Measurements from ENCODE around the gene KIF11. TPM values are rescaled to one million over a fixed set of nuclear protein-coding genes. Genes with fewer than 3 reads are reported as not detected.
"Not testable (repeated sequence)": the region's sequence is repeated elsewhere in the genome, so short reads cannot be mapped to it uniquely, and the experiment has no call there.

Gene KIF11
- total RNA-seq, 4 donors from 2014 or later: 0.27 to 1.6 (median 0.44) TPM

DNA sequence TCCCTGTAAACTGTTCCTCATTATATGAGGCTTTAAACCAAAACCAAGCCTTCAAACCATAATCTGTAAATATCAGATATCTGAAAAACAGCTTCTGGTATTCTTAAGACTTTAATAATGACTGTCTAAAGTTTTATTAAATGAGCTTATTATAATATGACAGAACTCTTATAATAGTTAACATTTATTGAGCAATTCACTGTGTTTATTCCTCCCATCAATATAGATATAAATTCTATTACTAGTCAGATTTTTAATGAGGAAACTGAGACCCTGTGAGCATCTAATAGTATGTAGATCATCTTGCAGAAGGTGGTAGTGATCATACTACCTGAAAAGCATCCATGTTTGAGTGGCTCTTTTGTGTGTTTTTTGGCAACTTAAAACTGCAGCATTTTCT lies 45.1 kb downstream of the KIF11 start:
- Histone ChIP-seq H3K27me3 (no peaks in the 10 kb centered on the region), H3K9me3 (no peaks in the 10 kb centered on the region), H3K4me3 (no peak overlapping the region), H3K27ac (no peak overlapping the region), H3K4me1 (no peaks in the 10 kb centered on the region), H3K36me3 (no peaks in the 10 kb centered on the region)
- no peak for TF ChIP-seq EP300 (IDR thresholded peaks at IDR 0.05)
- no peak for TF ChIP-seq POLR2AphosphoS5 (IDR thresholded peaks at IDR 0.05)
- no peak for TF ChIP-seq POLR2A (IDR thresholded peaks at IDR 0.05)
- TF ChIP-seq CTCF (IDR thresholded peaks at IDR 0.05): no peak
- ATAC-seq: no peak

DNA sequence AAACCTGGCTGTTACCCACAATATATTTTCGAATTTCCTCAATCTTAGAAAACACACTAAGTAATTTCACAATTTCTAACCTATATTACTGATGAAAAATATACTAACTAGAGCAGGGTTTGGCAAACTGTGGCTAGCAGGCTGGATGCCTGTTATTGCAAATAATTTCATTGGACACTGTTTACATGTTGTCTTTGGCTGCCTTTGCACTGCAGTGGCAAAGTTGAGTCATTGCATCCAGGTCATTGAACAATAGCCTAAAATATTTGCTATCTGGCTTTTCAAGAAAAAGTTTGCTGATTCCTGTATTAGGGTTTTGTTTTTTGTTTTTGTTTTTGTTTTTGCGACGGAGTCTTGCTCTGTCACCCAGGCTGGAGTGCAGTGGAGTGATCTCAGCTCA lies 47.2 kb downstream of the KIF11 start:
- no peak overlapping the region for H3K27ac ChIP-seq
- WGBS, 2 donors (ENCODE audit: low coverage in 1 of 2): 85 to 90% methylated on average over 2 to 3 of the region's 3 CpGs
- no peak for TF ChIP-seq EP300 (IDR thresholded peaks at IDR 0.05)
- TF ChIP-seq CTCF (IDR thresholded peaks at IDR 0.05): no peak
- no peak for TF ChIP-seq POLR2A (IDR thresholded peaks at IDR 0.05)
- TF ChIP-seq POLR2AphosphoS5 (IDR thresholded peaks at IDR 0.05): no peak

GRCh38 chr10:92641492-92641891 lies 48.6 kb downstream of the KIF11 start:
- ATAC-seq: no peak
- H3K4me3 ChIP-seq: no peak overlapping the region
- no peaks in the 10 kb centered on the region for H3K9me3 ChIP-seq
- no peaks in the 10 kb centered on the region for H3K27me3 ChIP-seq
- no peak for TF ChIP-seq CTCF (IDR thresholded peaks at IDR 0.05)
- TF ChIP-seq POLR2A (IDR thresholded peaks at IDR 0.05): no peak
- TF ChIP-seq EP300 (IDR thresholded peaks at IDR 0.05): no peak
- TF ChIP-seq POLR2AphosphoS5 (IDR thresholded peaks at IDR 0.05): no peak
- no peak overlapping the region for H3K27ac ChIP-seq
- 92% methylated on average over 1 of the region's 1 CpG; no CpG with 5 or more reads in 1 of the 2 donors for WGBS, 2 donors (ENCODE audit: low coverage in 1 of 2)
- no peaks in the 10 kb centered on the region for H3K4me1 ChIP-seq
- no peaks in the 10 kb centered on the region for H3K36me3 ChIP-seq

More for the DNA sequence above, 47.2 kb downstream of the KIF11 start:
- Histone ChIP-seq H3K36me3 (no peaks in the 10 kb centered on the region), H3K4me3 (no peak overlapping the region), H3K4me1 (no peaks in the 10 kb centered on the region), H3K9me3 (no peaks in the 10 kb centered on the region), H3K27me3 (no peaks in the 10 kb centered on the region)
- ATAC-seq: no peak

DNA sequence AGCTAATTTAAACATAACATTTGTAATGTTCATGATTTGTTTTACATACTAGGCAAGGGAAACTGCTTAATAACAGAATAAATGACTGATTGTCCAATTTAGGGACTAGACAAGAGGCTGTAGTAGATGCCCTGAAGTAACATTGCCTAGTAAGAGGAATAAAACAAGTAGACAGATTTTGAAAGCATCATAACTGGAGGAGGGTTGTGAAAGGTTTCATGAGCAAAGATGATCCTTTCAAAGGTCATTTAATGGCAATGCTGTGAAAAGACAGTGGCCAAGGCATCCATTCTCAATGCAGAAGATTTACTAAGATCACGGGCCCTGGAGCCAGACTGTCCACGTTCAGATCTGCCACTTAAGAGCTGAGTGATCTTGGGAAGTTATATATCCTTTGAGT lies 52.0 kb downstream of the KIF11 start:
- WGBS, 2 donors (ENCODE audit: low coverage in 1 of 2): 85 to 97% methylated on average over 2 of the region's 2 CpGs
- H3K4me1 ChIP-seq: no peaks in the 10 kb centered on the region
- no peak overlapping the region for H3K4me3 ChIP-seq
- no peaks in the 10 kb centered on the region for H3K27me3 ChIP-seq
- H3K36me3 ChIP-seq: no peaks in the 10 kb centered on the region
- TF ChIP-seq POLR2AphosphoS5 (IDR thresholded peaks at IDR 0.05): no peak
- no peak for TF ChIP-seq POLR2A (IDR thresholded peaks at IDR 0.05)
- no peak for TF ChIP-seq CTCF (IDR thresholded peaks at IDR 0.05)
- no peak for TF ChIP-seq EP300 (IDR thresholded peaks at IDR 0.05)
- H3K27ac ChIP-seq: no peak overlapping the region
- H3K9me3 ChIP-seq: no peaks in the 10 kb centered on the region
- no peak for ATAC-seq

GRCh38 chr10:92650864-92651263 lies 57.9 kb downstream of the KIF11 start:
- H3K9me3 ChIP-seq, H3K4me1 ChIP-seq, H3K4me3 ChIP-seq, H3K36me3 ChIP-seq, ATAC-seq, H3K27ac ChIP-seq, H3K27me3 ChIP-seq: not testable (repeated sequence)
- WGBS, 2 donors (ENCODE audit: low coverage in 1 of 2): 88 to 91% methylated on average over 3 of the region's 3 CpGs

GRCh38 chr10:92655426-92655825 lies 62.5 kb downstream of the KIF11 start:
- Histone ChIP-seq H3K4me3 (no peak overlapping the region), H3K4me1 (no peaks in the 10 kb centered on the region), H3K27ac (no peak overlapping the region), H3K27me3 (no peaks in the 10 kb centered on the region), H3K36me3 (no peaks in the 10 kb centered on the region), H3K9me3 (peaks cover 0 to 1% (median 0%) of the 10 kb centered on the region in 3 donors)
- 25 to 57% methylated on average over 1 of the region's 1 CpG for WGBS, 2 donors (ENCODE audit: low coverage in 1 of 2)
- TF ChIP-seq POLR2A (IDR thresholded peaks at IDR 0.05): no peak
- TF ChIP-seq EP300 (IDR thresholded peaks at IDR 0.05): no peak
- no peak for ATAC-seq

Data from gastroesophageal sphincter (tissue), 4 donors.